Fibroblast of villous mesenchyme (primary cell): ENCODE measurements around the gene MTARC1. TPM values are rescaled to one million over a fixed set of nuclear protein-coding genes. Genes with fewer than 3 reads are reported as not detected.
A peak's percentile ranks its signal among the peaks of the same experiment; 100 is the strongest.

ENCODE experiments used
- DNase-seq: peaks from one replicate; pipeline ENCODE4 v3.0.0-alpha.2; 2010; ENCODE audit warnings: low read depth
- H3K4me3 ChIP-seq: 2 replicates; pipeline ENCODE4 v1.5.1; 2011; ENCODE audit warnings: low read depth, mild to moderate bottlenecking, low read length
- CTCF ChIP-seq: IDR thresholded peaks from 2 replicates; pipeline ENCODE4 v1.5.1; 2012; ENCODE audit warnings: low read depth, mild to moderate bottlenecking, low read length; ENCODE audit not compliant: insufficient read depth
- total RNA-seq: library from RNA; depleted of rRNA; stranded (reverse); fragments of >200 nt; gene quantifications from 2 replicates; pipeline ENCODE4 v1.2.3, GENCODE V29; 2012

MTARC1 gene
- total RNA-seq, 1 donor: 1.7 TPM

GRCh38 chr1:220798338-220798737 is 11.6 kb downstream of the MTARC1 start:
- no peak for TF ChIP-seq CTCF
- no peak overlapping the region for H3K4me3 ChIP-seq
- DNase-seq: no peak

DNA sequence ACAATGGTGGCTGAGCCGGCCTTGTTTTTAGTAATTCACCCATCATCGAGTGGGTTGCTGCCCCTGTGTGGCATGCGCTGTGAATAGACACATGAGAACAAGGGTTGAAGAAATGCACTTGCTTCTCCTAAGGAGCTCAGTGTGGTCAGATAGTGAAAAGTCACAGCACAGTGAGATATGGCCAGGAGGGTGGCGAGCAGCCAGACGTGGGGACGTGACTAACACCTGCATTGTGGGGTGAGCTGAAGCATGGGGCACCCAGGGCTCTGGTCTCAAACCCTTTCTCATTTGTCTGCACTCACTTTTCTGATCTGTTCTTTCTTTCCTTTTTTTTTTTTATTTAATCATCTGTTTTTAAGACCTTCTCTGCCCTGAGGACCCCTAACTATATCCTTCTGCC is 13.5 kb downstream of the MTARC1 start:
- no peak for DNase-seq
- TF ChIP-seq CTCF: no peak
- no peak overlapping the region for H3K4me3 ChIP-seq

DNA sequence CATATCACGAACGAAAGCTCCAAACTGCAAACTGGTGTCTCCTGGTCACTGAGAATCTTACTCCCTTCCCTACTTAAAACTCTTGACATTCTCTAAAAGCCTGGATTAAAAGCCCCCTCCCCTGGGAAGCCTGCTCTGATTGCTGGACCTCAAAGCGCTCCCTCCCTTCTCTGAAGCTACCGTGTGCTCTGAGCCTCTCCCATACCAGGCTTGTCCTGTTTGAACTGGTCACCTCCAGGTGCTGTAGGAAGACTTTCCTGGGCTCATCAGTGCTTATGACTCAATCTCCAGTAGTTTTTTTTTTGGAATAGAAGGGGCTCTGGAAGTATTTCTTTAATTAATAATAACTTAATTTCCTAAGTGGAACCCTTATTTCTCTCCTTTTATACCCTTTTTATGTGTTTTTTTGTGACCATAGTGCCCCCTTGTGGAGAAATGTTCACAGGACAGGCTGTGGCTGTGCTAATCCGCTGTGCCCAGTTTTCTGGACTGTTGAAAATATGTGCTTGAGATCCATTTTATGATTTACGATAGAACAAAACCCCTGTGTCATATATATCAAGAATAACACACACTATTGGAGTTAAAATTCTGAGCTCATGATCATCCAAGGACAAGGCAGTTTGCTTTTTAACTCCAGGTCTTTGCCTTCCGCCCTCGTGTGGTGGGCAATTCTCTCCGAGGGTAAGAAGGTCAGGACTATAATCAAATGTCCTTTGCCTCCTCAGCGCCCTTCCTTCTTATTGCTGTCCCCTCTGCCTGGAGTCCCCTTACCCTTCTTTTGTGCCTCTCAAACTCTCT is 16.9 kb downstream of the MTARC1 start:
- H3K4me3 ChIP-seq: no peak overlapping the region
- DNase-seq: peak; percentile 50
- peak; percentile 75 for TF ChIP-seq CTCF

DNA sequence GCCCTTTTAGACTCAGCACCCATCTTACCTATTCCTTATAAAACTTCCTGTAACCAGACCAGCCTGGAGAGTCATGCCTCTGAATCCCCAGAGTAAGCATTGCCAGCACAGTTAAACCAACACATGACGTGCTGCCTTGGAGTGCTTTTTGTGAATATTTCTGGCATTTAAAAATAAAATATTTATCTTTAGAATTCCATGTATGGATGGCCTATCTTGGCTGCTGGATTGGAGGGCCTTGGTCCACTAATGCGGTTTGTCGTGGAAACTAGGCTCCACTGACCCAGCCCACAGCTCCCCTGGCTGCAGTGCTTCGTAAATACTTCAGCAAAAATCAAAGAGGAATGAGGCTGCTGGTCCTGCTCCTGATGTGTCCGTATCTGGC is 17.5 kb downstream of the MTARC1 start:
- no peak for DNase-seq
- no peak for TF ChIP-seq CTCF
- no peak overlapping the region for H3K4me3 ChIP-seq

GRCh38 chr1:220806408-220806807 is 19.7 kb downstream of the MTARC1 start:
- no peak overlapping the region for H3K4me3 ChIP-seq
- no peak for TF ChIP-seq CTCF
- no peak for DNase-seq

DNA sequence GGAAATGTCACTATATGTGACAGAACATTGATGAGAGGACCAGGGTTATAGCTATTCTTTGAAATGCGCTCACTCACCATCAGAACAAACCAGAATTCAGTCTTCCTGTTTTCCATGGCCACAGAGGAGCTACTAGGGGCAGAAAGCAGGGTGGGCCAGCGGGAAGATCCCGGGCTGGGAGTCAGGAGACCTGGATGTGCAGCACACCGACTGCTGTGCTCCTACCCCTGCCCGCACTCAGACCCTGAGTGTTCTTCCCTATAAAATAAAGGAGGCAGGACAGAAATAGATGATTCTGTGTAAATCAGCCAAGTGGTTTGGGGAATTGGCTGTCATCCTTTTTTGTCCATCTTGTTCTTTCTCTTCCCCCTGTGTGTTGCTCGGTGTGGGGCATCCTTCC is 21.0 kb downstream of the MTARC1 start:
- no peak for TF ChIP-seq CTCF
- no peak overlapping the region for H3K4me3 ChIP-seq
- no peak for DNase-seq
